Right forelimb (tissue), 1 donor: ENCODE data around the gene ENG.

Experiments
- DNase-seq: peaks from one replicate; pipeline ENCODE4 v3.0.0-alpha.2; 2018

Gene ENG

GRCh38 chr9:127812936-127813675 is 41.4 kb downstream of the ENG start:
- no peak for DNase-seq

GRCh38 chr9:127812011-127812410 is 42.4 kb downstream of the ENG start:
- no peak for DNase-seq

GRCh38 chr9:127810378-127811187 is 43.9 kb downstream of the ENG start:
- no peak for DNase-seq

- DNase-seq = no peak
Observed at GRCh38 chr9:127809540-127810377, 44.7 kb downstream of the ENG start.

GRCh38 chr9:127809002-127809539 is 45.4 kb downstream of the ENG start:
- DNase-seq = no peak

DNA sequence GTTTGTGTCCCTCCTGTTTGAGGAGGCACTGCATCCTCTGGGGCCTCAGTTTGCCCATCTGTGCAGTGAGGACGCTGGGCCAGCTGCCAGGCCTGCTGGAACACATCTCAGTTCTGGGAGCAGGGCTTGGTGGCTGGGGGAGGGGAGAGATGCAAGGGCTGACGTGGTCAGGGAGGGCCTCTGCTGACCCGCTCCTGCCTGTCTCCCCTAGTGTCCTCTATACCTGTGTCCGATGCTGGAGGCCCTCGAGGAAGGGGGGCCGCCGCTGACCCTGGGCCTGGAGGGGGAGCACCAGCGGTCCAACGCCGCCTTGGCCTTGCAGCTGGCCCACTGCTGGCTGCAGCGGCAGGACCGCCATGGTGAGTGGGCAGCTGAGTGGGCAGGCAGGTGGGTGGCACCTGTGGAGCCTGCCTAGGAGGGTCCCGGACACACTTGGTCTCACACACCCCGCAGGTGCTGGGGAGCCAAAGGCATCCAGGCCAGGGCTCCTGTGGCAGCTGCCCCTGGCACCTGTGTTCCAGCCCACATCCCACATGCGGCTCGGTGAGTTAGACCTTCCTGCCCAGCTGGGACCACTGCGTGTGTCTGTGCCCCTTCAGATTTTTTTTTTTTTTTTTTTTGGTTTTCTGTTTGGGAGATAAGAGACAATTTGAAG is 46.0 kb downstream of the ENG start:
- no peak for DNase-seq

DNA sequence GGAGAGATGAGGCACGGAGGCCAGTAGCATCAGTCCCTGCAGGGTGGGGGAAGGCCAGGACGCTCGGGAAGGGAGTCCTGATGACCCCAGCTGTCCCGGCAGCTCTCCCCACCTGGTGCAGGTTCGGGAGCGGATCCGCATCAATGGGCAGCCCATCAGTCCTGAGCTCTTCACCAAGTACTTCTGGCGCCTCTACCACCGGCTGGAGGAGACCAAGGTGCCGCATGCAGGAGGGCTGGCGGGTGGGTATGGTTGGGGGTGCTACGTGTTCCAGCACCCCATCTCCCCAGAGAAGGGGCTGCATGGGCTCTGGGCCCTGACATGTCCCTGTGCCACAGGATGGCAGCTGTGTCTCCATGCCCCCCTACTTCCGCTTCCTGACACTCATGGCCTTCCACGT is 47.6 kb downstream of the ENG start:
- DNase-seq = no peak

GRCh38 chr9:127805620-127806019 is 48.8 kb downstream of the ENG start:
- no peak for DNase-seq

- DNase-seq = no peak
Observed at GRCh38 chr9:127803507-127804352, 50.7 kb downstream of the ENG start.

- peak; percentile 92 for DNase-seq
Observed at GRCh38 chr9:127802576-127803443, 51.6 kb downstream of the ENG start, which contains the start of gene FPGS. TSS of gene FPGS (plus strand) at chr9:127802882. CDS start at chr9:127802925, 43 bp downstream.

DNA sequence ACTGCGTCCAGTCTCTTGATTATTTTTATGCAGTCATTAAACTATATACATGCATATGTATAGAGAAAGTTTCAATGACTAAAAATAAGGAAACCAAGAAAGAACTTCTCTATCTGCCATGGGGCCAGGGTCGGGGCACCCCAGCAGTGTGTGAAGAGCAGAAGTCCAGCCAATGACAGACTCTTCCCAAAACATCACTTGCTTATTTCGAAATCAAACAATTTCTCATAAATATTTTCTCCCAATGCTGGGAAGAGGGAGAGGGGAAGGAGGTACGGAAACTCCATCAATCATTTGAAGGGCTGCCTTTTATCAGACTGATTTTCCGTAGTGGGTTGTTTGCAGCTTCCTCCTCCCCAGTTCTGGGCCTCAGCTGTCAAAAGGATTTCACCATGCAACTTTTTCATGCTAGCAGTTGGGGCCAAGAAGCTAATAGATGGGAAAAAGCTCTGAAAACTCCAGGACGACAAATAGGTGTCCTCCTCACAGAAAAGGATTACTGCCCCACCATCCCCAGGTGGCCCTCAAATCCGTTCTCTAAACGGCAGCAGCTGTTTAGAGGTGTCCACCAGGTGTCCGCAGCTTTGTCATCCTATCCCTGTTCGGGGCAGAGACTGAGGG is 52.4 kb downstream of the ENG start:
- DNase-seq = no peak

- DNase-seq = no peak
Observed at GRCh38 chr9:127796852-127797370, 57.5 kb downstream of the ENG start.

GRCh38 chr9:127796225-127796813 is 58.1 kb downstream of the ENG start:
- DNase-seq = peak; percentile 56

GRCh38 chr9:127794001-127794791 is 60.3 kb downstream of the ENG start:
- DNase-seq = no peak

GRCh38 chr9:127793093-127793708 is 61.3 kb downstream of the ENG start:
- DNase-seq = no peak

- DNase-seq = no peak
Observed at GRCh38 chr9:127792417-127793031, 61.9 kb downstream of the ENG start.

- no peak for DNase-seq
Observed at GRCh38 chr9:127791085-127791484, 63.4 kb downstream of the ENG start.
